OCI-LY1 (cell line): ENCODE measurements around the gene FGR.

Experiments
- H2AFZ ChIP-seq: fragments of 200-600 bp; sonication (generic), shearing (Covaris generic); 2 replicates; pipeline ENCODE4 v1.6.0; 2014; ENCODE audit warnings: antibody characterized with exemption, mild to moderate bottlenecking, low read length
- H3F3A ChIP-seq: fragments of 200-600 bp; sonication (generic), shearing (Covaris generic); 2 replicates; pipeline ENCODE4 v1.6.0; 2014; ENCODE audit warnings: mild to moderate bottlenecking, antibody characterized with exemption, low read length, moderate library complexity; ENCODE audit not compliant: insufficient read depth
- H3K27ac ChIP-seq: fragments of 200-600 bp; sonication (generic); 2 replicates; pipeline ENCODE4 v1.5.1; 2014; ENCODE audit warnings: low read length, mixed run types, mild to moderate bottlenecking, low read depth; ENCODE audit not compliant: poor library complexity, severe bottlenecking
- H3K27me3 ChIP-seq: fragments of 200-600 bp; sonication (generic); 2 replicates; pipeline ENCODE4 v1.6.0; 2014; ENCODE audit warnings: antibody characterized with exemption, mild to moderate bottlenecking, low read length, moderate library complexity; ENCODE audit not compliant: insufficient read depth
- H3K36me3 ChIP-seq: fragments of 200-600 bp; sonication (generic); 2 replicates; pipeline ENCODE4 v1.6.1; 2014; ENCODE audit warnings: mild to moderate bottlenecking, antibody characterized with exemption, low read length, moderate library complexity, mixed read lengths; ENCODE audit not compliant: insufficient read depth
- H3K4me1 ChIP-seq: fragments of 200-600 bp; sonication (generic); 2 replicates; pipeline ENCODE4 v1.5.1; 2014; ENCODE audit warnings: mild to moderate bottlenecking, low read length, moderate library complexity; ENCODE audit not compliant: insufficient read depth, severe bottlenecking
- H3K4me2 ChIP-seq: fragments of 200-600 bp; sonication (generic), shearing (Covaris generic); 2 replicates; pipeline ENCODE4 v1.6.1; 2014; ENCODE audit warnings: low read length
- H3K4me3 ChIP-seq: fragments of 200-600 bp; sonication (generic); 2 replicates; pipeline ENCODE4 v1.5.1; 2014; ENCODE audit warnings: low read length, low read depth, mild to moderate bottlenecking, mixed read lengths; ENCODE audit not compliant: poor library complexity, severe bottlenecking
- H3K79me2 ChIP-seq: fragments of 200-600 bp; shearing (Covaris generic); 2 replicates; pipeline ENCODE4 v1.6.1; 2016; ENCODE audit warnings: mixed run types, low read length, mixed read lengths; ENCODE audit not compliant: insufficient read depth
- H3K9ac ChIP-seq: fragments of 200-600 bp; sonication (generic), shearing (Covaris generic); 2 replicates; pipeline ENCODE4 v1.6.1; 2014; ENCODE audit warnings: mild to moderate bottlenecking, low read length, mixed read lengths
- H3K9me2 ChIP-seq: fragments of 200-600 bp; sonication (generic), shearing (Covaris generic); 2 replicates; pipeline ENCODE4 v1.6.1; 2014; ENCODE audit warnings: low read depth, mild to moderate bottlenecking, low read length, mixed read lengths
- H3K9me3 ChIP-seq: fragments of 200-600 bp; shearing (Covaris generic); 2 replicates; pipeline ENCODE4 v1.6.1; 2014; ENCODE audit warnings: low read length, mixed read lengths
- H4K20me1 ChIP-seq: fragments of 200-600 bp; sonication (generic), shearing (Covaris generic); 2 replicates; pipeline ENCODE4 v1.6.0; 2016; ENCODE audit warnings: mild to moderate bottlenecking, low read length; ENCODE audit not compliant: insufficient read depth
- EZH2 ChIP-seq: fragments of 200-600 bp; sonication (generic), shearing (Covaris generic); IDR thresholded peaks from 2 replicates; pipeline ENCODE4 v1.8.0; 2017; ENCODE audit warnings: borderline replicate concordance, mixed run types, mild to moderate bottlenecking, antibody characterized with exemption, low read length, moderate library complexity, mixed read lengths
- TF ChIP-seq, protein P1 (sequence below): fragments of 200-600 bp; sonication (generic), shearing (Covaris generic); IDR thresholded peaks from 2 replicates; pipeline ENCODE4 v1.5.1; 2017; ENCODE audit warnings: mild to moderate bottlenecking, antibody characterized with exemption, low read length, moderate library complexity, mixed read lengths

The FGR gene

DNA sequence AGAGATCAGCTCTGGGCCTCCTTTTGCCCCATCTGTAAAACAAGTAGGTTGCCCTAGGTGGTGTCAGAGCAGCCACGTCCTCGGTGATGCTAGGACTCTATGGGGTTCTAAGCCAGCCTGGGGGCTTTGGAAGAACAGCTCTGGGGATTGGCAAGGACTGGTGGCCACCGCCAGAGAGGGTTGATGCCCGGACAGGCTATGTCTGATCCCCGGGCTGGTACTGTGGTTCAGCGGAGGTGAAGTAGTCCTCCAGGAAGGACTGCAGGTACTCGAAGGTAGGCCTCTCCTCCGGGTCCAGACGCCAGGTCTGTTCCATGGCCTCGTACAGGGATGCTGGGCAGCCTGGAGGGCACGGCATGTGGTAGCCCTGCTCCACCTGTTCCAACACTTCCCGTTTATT lies 22.3 kb downstream of the FGR start:
- H3K4me2 ChIP-seq, result no peak overlapping the region

DNA sequence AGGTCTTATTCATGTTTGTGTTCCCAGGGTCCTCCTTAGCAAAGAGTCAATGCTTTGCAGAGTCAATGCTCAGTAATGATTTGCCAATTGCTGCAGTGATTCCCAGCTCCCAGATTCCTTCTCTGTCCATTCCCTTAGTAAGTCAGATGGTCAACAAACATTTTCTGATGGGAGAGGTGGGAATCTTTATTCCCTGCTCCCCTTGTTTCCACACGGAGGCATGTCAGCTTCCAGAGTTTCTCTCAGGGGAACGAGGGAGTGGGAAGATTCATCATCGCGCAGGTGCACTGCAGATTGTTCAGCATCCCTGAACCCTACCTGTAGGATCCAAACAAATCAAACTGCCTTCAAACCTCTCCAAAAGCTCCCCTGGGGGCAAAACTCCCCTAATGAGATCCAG lies 23.5 kb downstream of the FGR start:
- H2AFZ ChIP-seq, result no peak overlapping the region
- H3K27ac ChIP-seq, result no peak overlapping the region
- no peaks in the 10 kb centered on the region for H3K9me3 ChIP-seq
- H3K9ac ChIP-seq, result no peak overlapping the region
- no peaks in the 10 kb centered on the region for H3K36me3 ChIP-seq
- no peaks in the 10 kb centered on the region for H3K79me2 ChIP-seq
- H3K4me3 ChIP-seq, result no peak overlapping the region
- no peaks in the 10 kb centered on the region for H3K27me3 ChIP-seq
- no peaks in the 10 kb centered on the region for H3F3A ChIP-seq
- no peaks in the 10 kb centered on the region for H3K9me2 ChIP-seq
- TF ChIP-seq EZH2, result no peak
- TF ChIP-seq, protein P1, sequence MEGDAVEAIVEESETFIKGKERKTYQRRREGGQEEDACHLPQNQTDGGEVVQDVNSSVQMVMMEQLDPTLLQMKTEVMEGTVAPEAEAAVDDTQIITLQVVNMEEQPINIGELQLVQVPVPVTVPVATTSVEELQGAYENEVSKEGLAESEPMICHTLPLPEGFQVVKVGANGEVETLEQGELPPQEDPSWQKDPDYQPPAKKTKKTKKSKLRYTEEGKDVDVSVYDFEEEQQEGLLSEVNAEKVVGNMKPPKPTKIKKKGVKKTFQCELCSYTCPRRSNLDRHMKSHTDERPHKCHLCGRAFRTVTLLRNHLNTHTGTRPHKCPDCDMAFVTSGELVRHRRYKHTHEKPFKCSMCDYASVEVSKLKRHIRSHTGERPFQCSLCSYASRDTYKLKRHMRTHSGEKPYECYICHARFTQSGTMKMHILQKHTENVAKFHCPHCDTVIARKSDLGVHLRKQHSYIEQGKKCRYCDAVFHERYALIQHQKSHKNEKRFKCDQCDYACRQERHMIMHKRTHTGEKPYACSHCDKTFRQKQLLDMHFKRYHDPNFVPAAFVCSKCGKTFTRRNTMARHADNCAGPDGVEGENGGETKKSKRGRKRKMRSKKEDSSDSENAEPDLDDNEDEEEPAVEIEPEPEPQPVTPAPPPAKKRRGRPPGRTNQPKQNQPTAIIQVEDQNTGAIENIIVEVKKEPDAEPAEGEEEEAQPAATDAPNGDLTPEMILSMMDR, result no peak
- no peak overlapping the region for H3K4me2 ChIP-seq
- no peaks in the 10 kb centered on the region for H4K20me1 ChIP-seq
- peaks cover 21% of the 10 kb centered on the region for H3K4me1 ChIP-seq

More for the DNA sequence above, 22.3 kb downstream of the FGR start:
- no peak overlapping the region for H2AFZ ChIP-seq
- no peaks in the 10 kb centered on the region for H3F3A ChIP-seq
- H3K4me1 ChIP-seq, result peaks cover 21% of the 10 kb centered on the region
- no peak overlapping the region for H3K27ac ChIP-seq
- no peaks in the 10 kb centered on the region for H3K9me3 ChIP-seq
- no peak for TF ChIP-seq EZH2
- TF ChIP-seq, protein P1, result no peak
- H3K27me3 ChIP-seq, result no peaks in the 10 kb centered on the region
- H3K9me2 ChIP-seq, result no peaks in the 10 kb centered on the region
- H4K20me1 ChIP-seq, result no peaks in the 10 kb centered on the region
- H3K36me3 ChIP-seq, result no peaks in the 10 kb centered on the region
- H3K9ac ChIP-seq, result no peak overlapping the region
- no peaks in the 10 kb centered on the region for H3K79me2 ChIP-seq
- H3K4me3 ChIP-seq, result no peak overlapping the region

DNA sequence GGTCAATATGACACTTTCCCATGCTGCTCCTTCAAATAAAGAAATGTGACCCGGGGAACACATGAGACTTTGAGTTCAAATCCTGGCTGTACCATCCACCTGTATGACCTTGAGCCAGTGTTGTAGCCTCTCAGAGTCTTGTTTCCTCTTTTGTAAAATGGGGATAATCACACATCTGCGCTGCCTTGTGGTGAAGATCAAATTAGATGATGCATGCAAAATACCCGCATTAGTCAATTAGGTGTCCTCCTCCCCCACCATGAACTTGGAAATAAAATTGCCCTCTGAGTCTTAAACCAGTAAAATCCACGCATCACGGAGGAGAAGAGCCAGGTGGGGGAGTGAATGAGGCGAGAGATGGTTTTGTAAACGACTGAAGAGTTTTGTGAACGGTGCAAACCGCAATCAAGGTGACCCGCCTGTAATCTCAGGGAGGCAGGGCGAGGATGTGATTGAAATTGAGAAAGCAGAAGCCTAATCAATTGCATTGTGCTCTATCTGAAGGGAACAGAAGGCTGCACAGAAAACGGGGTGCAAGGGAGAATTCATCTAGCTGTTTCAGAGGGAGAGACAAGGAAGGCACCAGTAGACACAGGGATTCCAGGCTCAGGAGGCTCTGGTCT lies 25.3 kb downstream of the FGR start:
- peaks cover 25% of the 10 kb centered on the region for H3K4me1 ChIP-seq
- no peaks in the 10 kb centered on the region for H3K27me3 ChIP-seq
- no peak overlapping the region for H2AFZ ChIP-seq
- no peaks in the 10 kb centered on the region for H3F3A ChIP-seq
- no peaks in the 10 kb centered on the region for H3K9me3 ChIP-seq
- H3K9ac ChIP-seq, result no peak overlapping the region
- no peaks in the 10 kb centered on the region for H4K20me1 ChIP-seq
- H3K36me3 ChIP-seq, result no peaks in the 10 kb centered on the region
- TF ChIP-seq EZH2, result no peak
- TF ChIP-seq, protein P1, result no peak
- no peak overlapping the region for H3K27ac ChIP-seq
- H3K79me2 ChIP-seq, result no peaks in the 10 kb centered on the region
- peak overlapping the region; percentile 26; the same call in 1 of the 2 replicates for H3K4me2 ChIP-seq
- H3K4me3 ChIP-seq, result no peak overlapping the region
- H3K9me2 ChIP-seq, result no peaks in the 10 kb centered on the region
